A673 (cell line): ENCODE measurements around the gene MEGF10.

ENCODE experiments used
- EZH2 ChIP-seq: fragments of 200-600 bp; sonication (generic); IDR thresholded peaks from 2 replicates; pipeline ENCODE4 v1.6.1; 2017; ENCODE audit warnings: borderline replicate concordance, low read depth, mild to moderate bottlenecking, mixed read lengths, antibody characterized with exemption, low read length; ENCODE audit not compliant: poor library complexity, severe bottlenecking
- TF ChIP-seq, protein P1 (sequence below): fragments of 300-800, 200-600 bp; sonication (generic); conservative IDR thresholded peaks from 2 replicates; pipeline ENCODE4 v1.5.1; 2017; ENCODE audit warnings: low read depth, mild to moderate bottlenecking, antibody characterized with exemption, low read length, moderate library complexity, mixed read lengths

DNA sequence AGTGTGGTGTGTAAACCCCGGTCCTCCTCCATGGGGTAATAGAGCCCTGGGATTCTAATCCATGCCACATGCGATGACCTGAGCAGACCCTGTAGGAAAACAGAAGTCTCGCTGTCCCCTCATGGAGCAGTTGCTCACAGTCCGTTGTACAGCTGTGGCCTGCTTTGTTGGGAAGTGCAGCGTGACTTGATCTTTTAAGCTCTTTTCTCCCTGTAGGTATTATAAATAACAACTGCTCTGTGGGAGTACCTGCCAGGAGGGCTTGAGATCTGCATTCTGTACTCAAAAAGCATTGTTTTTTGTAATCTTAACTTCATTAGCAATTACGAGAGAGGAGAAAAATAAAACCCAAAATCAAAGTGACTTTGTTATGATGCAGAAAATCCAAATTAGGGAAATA, 17.3 kb downstream of the MEGF10 start:
- TF ChIP-seq, protein P1, sequence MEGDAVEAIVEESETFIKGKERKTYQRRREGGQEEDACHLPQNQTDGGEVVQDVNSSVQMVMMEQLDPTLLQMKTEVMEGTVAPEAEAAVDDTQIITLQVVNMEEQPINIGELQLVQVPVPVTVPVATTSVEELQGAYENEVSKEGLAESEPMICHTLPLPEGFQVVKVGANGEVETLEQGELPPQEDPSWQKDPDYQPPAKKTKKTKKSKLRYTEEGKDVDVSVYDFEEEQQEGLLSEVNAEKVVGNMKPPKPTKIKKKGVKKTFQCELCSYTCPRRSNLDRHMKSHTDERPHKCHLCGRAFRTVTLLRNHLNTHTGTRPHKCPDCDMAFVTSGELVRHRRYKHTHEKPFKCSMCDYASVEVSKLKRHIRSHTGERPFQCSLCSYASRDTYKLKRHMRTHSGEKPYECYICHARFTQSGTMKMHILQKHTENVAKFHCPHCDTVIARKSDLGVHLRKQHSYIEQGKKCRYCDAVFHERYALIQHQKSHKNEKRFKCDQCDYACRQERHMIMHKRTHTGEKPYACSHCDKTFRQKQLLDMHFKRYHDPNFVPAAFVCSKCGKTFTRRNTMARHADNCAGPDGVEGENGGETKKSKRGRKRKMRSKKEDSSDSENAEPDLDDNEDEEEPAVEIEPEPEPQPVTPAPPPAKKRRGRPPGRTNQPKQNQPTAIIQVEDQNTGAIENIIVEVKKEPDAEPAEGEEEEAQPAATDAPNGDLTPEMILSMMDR: no peak
- TF ChIP-seq EZH2: no peak
